Measurements from ENCODE around the gene NR3C2.
A peak's percentile ranks its signal among the peaks of the same experiment; 100 is the strongest.

Gene NR3C2

GRCh38 chr4:148434075-148434773, 8.0 kb downstream of the NR3C2 start:
- DNase-seq: no peak

GRCh38 chr4:148431401-148431800, 10.8 kb downstream of the NR3C2 start:
- no peak for DNase-seq

- DNase-seq: no peak
Measured at GRCh38 chr4:148430854-148431253, 11.4 kb downstream of the NR3C2 start.

- DNase-seq: no peak
Measured at GRCh38 chr4:148429206-148429605, 13.0 kb downstream of the NR3C2 start.

- DNase-seq: no peak
Measured at GRCh38 chr4:148426643-148427042, 15.6 kb downstream of the NR3C2 start.

GRCh38 chr4:148425327-148426110, 16.7 kb downstream of the NR3C2 start:
- DNase-seq: no peak

- DNase-seq: no peak
Measured at GRCh38 chr4:148420397-148420796, 21.8 kb downstream of the NR3C2 start.

GRCh38 chr4:148415500-148415899, 26.7 kb downstream of the NR3C2 start:
- no peak for DNase-seq

GRCh38 chr4:148412460-148412994, 29.7 kb downstream of the NR3C2 start:
- DNase-seq: no peak

GRCh38 chr4:148405161-148405893, 36.9 kb downstream of the NR3C2 start:
- no peak for DNase-seq

GRCh38 chr4:148398988-148399387, 43.2 kb downstream of the NR3C2 start:
- DNase-seq: no peak

- no peak for DNase-seq
Measured at GRCh38 chr4:148397771-148398170, 44.4 kb downstream of the NR3C2 start.

- no peak for DNase-seq
Measured at GRCh38 chr4:148396986-148397673, 45.1 kb downstream of the NR3C2 start.

- DNase-seq: no peak
Measured at GRCh38 chr4:148395771-148396170, 46.4 kb downstream of the NR3C2 start.

GRCh38 chr4:148391056-148391455, 51.2 kb downstream of the NR3C2 start:
- no peak for DNase-seq

- no peak for DNase-seq
Measured at GRCh38 chr4:148390311-148390710, 51.9 kb downstream of the NR3C2 start.

- DNase-seq: no peak
Measured at GRCh38 chr4:148380291-148380690, 61.9 kb downstream of the NR3C2 start.

- peak; percentile 67 for DNase-seq
Measured at GRCh38 chr4:148376151-148376550, 66.1 kb downstream of the NR3C2 start.

GRCh38 chr4:148375584-148375983, 66.6 kb downstream of the NR3C2 start:
- no peak for DNase-seq

- DNase-seq: no peak
Measured at GRCh38 chr4:148373093-148373492, 69.1 kb downstream of the NR3C2 start.

GRCh38 chr4:148369919-148370318, 72.3 kb downstream of the NR3C2 start:
- no peak for DNase-seq

- DNase-seq: no peak
Measured at GRCh38 chr4:148367756-148368155, 74.5 kb downstream of the NR3C2 start.

- DNase-seq: no peak
Measured at GRCh38 chr4:148366251-148366650, 76.0 kb downstream of the NR3C2 start.

Data from RPMI8226 (cell line).